GM12875 (cell line): ENCODE data around the gene RFX2.
"Not testable (repeated sequence)": the region's sequence is repeated elsewhere in the genome, so short reads cannot be mapped to it uniquely, and the experiment has no call there.

Source experiments
- H3K4me3 ChIP-seq: one replicate; pipeline ENCODE4 v1.5.1; 2011; ENCODE audit warnings: low read depth, low read length, control low read depth
- TF ChIP-seq, protein P1 (sequence below): IDR thresholded peaks from 2 replicates; pipeline ENCODE4 v1.5.1; 2011; ENCODE audit warnings: low read depth, mild to moderate bottlenecking, control low read depth, inconsistent platforms, low read length, moderate library complexity, borderline replicate concordance; ENCODE audit not compliant: insufficient read depth

RFX2 gene

DNA sequence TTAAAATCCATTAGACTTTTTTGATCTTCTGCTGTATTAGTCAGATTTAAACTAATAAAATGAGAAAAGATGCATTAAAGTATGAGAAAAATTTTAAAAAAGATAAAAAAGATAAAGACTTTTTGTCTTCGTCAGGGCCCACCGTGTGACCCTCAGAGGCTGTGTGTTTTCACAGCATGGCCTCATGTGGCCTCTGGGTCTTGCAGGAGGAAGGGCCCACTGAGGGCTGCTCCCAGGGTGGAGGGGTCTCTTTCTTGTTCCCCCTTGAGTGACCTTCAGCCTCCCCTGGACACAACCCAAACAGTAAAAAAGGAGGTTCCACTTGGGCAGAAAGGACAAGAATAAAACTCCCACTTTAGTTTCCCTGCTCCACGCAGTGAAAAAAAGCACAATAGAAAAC, 75.3 kb downstream of the RFX2 start:
- TF ChIP-seq, protein P1, sequence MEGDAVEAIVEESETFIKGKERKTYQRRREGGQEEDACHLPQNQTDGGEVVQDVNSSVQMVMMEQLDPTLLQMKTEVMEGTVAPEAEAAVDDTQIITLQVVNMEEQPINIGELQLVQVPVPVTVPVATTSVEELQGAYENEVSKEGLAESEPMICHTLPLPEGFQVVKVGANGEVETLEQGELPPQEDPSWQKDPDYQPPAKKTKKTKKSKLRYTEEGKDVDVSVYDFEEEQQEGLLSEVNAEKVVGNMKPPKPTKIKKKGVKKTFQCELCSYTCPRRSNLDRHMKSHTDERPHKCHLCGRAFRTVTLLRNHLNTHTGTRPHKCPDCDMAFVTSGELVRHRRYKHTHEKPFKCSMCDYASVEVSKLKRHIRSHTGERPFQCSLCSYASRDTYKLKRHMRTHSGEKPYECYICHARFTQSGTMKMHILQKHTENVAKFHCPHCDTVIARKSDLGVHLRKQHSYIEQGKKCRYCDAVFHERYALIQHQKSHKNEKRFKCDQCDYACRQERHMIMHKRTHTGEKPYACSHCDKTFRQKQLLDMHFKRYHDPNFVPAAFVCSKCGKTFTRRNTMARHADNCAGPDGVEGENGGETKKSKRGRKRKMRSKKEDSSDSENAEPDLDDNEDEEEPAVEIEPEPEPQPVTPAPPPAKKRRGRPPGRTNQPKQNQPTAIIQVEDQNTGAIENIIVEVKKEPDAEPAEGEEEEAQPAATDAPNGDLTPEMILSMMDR: no peak
- H3K4me3 ChIP-seq: no peak overlapping the region

DNA sequence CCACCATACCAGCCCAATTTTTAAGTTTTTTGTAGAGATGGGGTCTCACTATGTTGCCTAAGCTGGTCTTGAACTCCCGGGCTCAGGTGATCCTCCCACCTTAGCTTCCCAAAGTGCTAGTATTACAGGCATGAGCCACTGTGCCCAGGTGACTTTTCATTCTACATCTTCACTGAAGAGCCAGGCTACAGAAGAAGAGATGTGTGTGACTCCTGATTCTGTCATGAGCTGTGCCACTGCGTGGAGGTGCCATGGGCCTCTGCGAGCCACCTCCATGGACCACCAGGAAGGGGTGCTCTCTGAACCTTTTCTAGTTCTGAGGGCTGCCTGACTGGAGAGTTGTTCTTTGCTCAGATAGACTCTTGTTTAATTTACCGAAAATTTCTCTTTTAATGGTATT, 75.8 kb downstream of the RFX2 start:
- TF ChIP-seq, protein P1: no peak
- no peak overlapping the region for H3K4me3 ChIP-seq

- no peak overlapping the region for H3K4me3 ChIP-seq
- TF ChIP-seq, protein P1: no peak
These were observed 76.5 kb downstream of the RFX2 start for GRCh38 chr19:6033744-6034264.

- no peak overlapping the region for H3K4me3 ChIP-seq
- TF ChIP-seq, protein P1: no peak
These were observed 77.5 kb downstream of the RFX2 start for GRCh38 chr19:6032827-6033226.

GRCh38 chr19:6032381-6032780, 77.9 kb downstream of the RFX2 start:
- TF ChIP-seq, protein P1: no peak
- H3K4me3 ChIP-seq: no peak overlapping the region

- no peak overlapping the region for H3K4me3 ChIP-seq
- TF ChIP-seq, protein P1: no peak
These were observed 80.1 kb downstream of the RFX2 start for GRCh38 chr19:6030214-6030507.

DNA sequence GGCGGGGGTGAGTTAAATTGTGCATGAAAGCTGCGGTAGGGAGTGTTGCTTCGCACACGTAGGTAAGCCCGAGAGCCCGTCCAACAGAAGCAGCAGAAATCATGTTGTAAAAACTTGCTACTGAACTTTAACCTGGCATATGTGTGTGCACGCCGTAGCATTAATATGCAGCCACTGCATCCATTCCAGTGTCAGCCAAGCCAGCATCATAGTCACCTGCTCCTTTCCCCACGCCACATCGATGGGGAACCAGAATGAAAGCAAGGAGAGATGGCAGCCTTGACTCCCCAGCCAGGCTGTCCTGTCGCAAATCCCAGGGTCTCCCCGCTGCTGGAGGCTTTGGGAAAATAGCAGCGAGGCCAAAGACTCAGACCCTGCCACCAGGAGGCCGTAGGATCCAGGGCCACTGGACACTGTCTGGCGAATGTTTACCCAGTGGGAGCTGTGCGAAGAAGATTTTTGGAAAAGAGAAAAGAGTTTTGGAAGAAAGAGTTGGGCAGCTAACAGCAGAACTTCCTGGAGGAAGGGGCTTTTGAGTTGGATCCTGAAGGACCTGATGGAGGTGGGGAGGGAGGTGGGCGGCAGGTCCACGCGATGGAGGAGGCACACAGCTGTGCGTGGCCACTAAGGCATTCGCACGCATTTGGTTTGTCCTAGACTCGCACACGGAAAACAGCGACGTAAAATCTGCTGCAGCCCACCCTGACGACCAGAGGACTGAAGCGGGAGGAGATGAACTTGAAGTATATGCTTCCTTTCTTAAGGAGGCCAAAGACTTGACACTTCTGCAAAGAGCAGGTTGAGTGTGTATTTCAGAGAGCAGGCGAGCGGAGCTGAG, 83.7 kb downstream of the RFX2 start:
- H3K4me3 ChIP-seq: no peak overlapping the region
- TF ChIP-seq, protein P1: no peak

GRCh38 chr19:6024756-6025155, 85.5 kb downstream of the RFX2 start:
- not testable (repeated sequence) for H3K4me3 ChIP-seq
